Mesothelial cell of epicardium (in vitro differentiated cells): Measurements from ENCODE around the gene PPP1R26. TPM values are rescaled to one million over a fixed set of nuclear protein-coding genes. Genes with fewer than 3 reads are reported as not detected.
"Not testable (repeated sequence)": the region's sequence is repeated elsewhere in the genome, so short reads cannot be mapped to it uniquely, and the experiment has no call there.

Experiments
- DNase-seq, 2 experiments: peaks; one replicate each; pipeline ENCODE4 v3.0.0; 2021; ENCODE audit warnings: low spot score in 2 of 2; ENCODE audit not compliant: unreplicated experiment in 2 of 2
- H3K27ac Mint-ChIP-seq: 2 replicates; pipeline ENCODE4 v1.8.0; 2021; ENCODE audit warnings: mixed read lengths
- H3K27me3 Mint-ChIP-seq: 2 replicates; pipeline ENCODE4 v1.8.0; 2021; ENCODE audit warnings: low read depth, mixed read lengths
- H3K36me3 Mint-ChIP-seq: 2 replicates; pipeline ENCODE4 v1.8.0; 2021; ENCODE audit warnings: mixed read lengths
- H3K4me1 Mint-ChIP-seq: 2 replicates; pipeline ENCODE4 v1.8.0; 2021; ENCODE audit warnings: mixed read lengths
- H3K4me3 Mint-ChIP-seq: 2 replicates; pipeline ENCODE4 v1.8.0; 2021; ENCODE audit warnings: mild to moderate bottlenecking, moderate library complexity, mixed read lengths
- H3K9me3 Mint-ChIP-seq: 2 replicates; pipeline ENCODE4 v1.8.0; 2021; ENCODE audit warnings: mixed read lengths
- CTCF ChIP-seq: fragments of 200-600 bp; sonication (generic); IDR thresholded peaks from one replicate; pipeline ENCODE4 v1.5.0; 2021; ENCODE audit warnings: antibody characterized with exemption; ENCODE audit not compliant: unreplicated experiment
- total RNA-seq: library from RNA; stranded (reverse); gene quantifications from 3 replicates; pipeline ENCODE4 v1.2.1, GENCODE V29; 2021

The PPP1R26 gene
- total RNA-seq, 1 donor from 2014 or later, result 27.9 TPM

- peaks cover 10% of the 10 kb centered on the region for H3K9me3 Mint-ChIP-seq
- no peaks in the 10 kb centered on the region for H3K27me3 Mint-ChIP-seq
- TF ChIP-seq CTCF, result no peak
- H3K4me1 Mint-ChIP-seq, result no peaks in the 10 kb centered on the region
- H3K27ac Mint-ChIP-seq, result no peak overlapping the region
- peaks cover 5% of the 10 kb centered on the region for H3K36me3 Mint-ChIP-seq
- H3K4me3 Mint-ChIP-seq, result no peak overlapping the region
- no peak for DNase-seq
Observed at GRCh38 chr9:135508211-135508820, 28.7 kb downstream of the PPP1R26 start.

- Mint-ChIP-seq H3K27ac (no peak overlapping the region), H3K36me3 (peaks cover 2% of the 10 kb centered on the region), H3K4me1 (no peaks in the 10 kb centered on the region), H3K27me3 (no peaks in the 10 kb centered on the region), H3K9me3 (peaks cover 10% of the 10 kb centered on the region), H3K4me3 (no peak overlapping the region)
- TF ChIP-seq CTCF, result no peak
- no peak for DNase-seq
Observed at GRCh38 chr9:135509458-135509857, 29.9 kb downstream of the PPP1R26 start.

GRCh38 chr9:135512241-135512603, 32.6 kb downstream of the PPP1R26 start:
- H3K4me3 Mint-ChIP-seq, result no peak overlapping the region

GRCh38 chr9:135512904-135513303, 33.3 kb downstream of the PPP1R26 start:
- no peak for TF ChIP-seq CTCF
- Mint-ChIP-seq H3K9me3 (peaks cover 10% of the 10 kb centered on the region), H3K27me3 (no peaks in the 10 kb centered on the region), H3K36me3 (no peaks in the 10 kb centered on the region), H3K4me3 (no peak overlapping the region), H3K4me1 (no peaks in the 10 kb centered on the region), H3K27ac (no peak overlapping the region)
- no peak for DNase-seq

More at GRCh38 chr9:135512241-135512603, 32.6 kb downstream of the PPP1R26 start:
- Mint-ChIP-seq H3K4me1 (no peaks in the 10 kb centered on the region), H3K27me3 (no peaks in the 10 kb centered on the region), H3K9me3 (peaks cover 10% of the 10 kb centered on the region), H3K36me3 (no peaks in the 10 kb centered on the region), H3K27ac (no peak overlapping the region)
- TF ChIP-seq CTCF, result no peak
- no peak for DNase-seq

GRCh38 chr9:135513351-135513846, 33.8 kb downstream of the PPP1R26 start:
- Mint-ChIP-seq H3K4me3 (no peak overlapping the region), H3K27me3 (peaks cover 1% of the 10 kb centered on the region), H3K4me1 (no peaks in the 10 kb centered on the region), H3K27ac (no peak overlapping the region), H3K36me3 (no peaks in the 10 kb centered on the region), H3K9me3 (peaks cover 10% of the 10 kb centered on the region)
- TF ChIP-seq CTCF, result no peak
- no peak for DNase-seq

GRCh38 chr9:135513906-135514305, 34.3 kb downstream of the PPP1R26 start:
- H3K4me3 Mint-ChIP-seq, DNase-seq, H3K27ac Mint-ChIP-seq, H3K27me3 Mint-ChIP-seq, H3K9me3 Mint-ChIP-seq, H3K4me1 Mint-ChIP-seq, H3K36me3 Mint-ChIP-seq: not testable (repeated sequence)
